HUES6 (cell line): Measurements from ENCODE around the gene SEPTIN7.
"Not testable (repeated sequence)": the region's sequence is repeated elsewhere in the genome, so short reads cannot be mapped to it uniquely, and the experiment has no call there.

Experiments used
- H3K27ac ChIP-seq: 2 replicates; pipeline ENCODE4 v1.7.0; 2013; ENCODE audit warnings: low read depth, mild to moderate bottlenecking, low read length, inconsistent platforms
- H3K27me3 ChIP-seq: 2 replicates; pipeline ENCODE4 v1.6.1; 2013; ENCODE audit warnings: low read length; ENCODE audit not compliant: control insufficient read depth, insufficient read depth
- H3K36me3 ChIP-seq: 2 replicates; pipeline ENCODE4 v1.6.1; 2013; ENCODE audit warnings: low read length; ENCODE audit not compliant: control insufficient read depth, insufficient read depth
- H3K4me1 ChIP-seq: 2 replicates; pipeline ENCODE4 v1.6.1; 2013; ENCODE audit warnings: low read length; ENCODE audit not compliant: control insufficient read depth, insufficient read depth
- H3K4me3 ChIP-seq: 2 replicates; pipeline ENCODE4 v1.5.1; 2013; ENCODE audit warnings: low read depth, low read length
- H3K9ac ChIP-seq: one replicate; pipeline ENCODE4 v1.6.1; 2013; ENCODE audit warnings: mild to moderate bottlenecking, low read length
- H3K9me3 ChIP-seq: 2 replicates; pipeline ENCODE4 v1.6.1; 2013; ENCODE audit warnings: low read depth, low read length; ENCODE audit not compliant: control insufficient read depth, insufficient read depth

The SEPTIN7 gene

GRCh38 chr7:35800718-35801391, at the start of gene SEPTIN7:
Gene SEPTIN7, plus strand, starts transcription at chr7:35801057. Its CDS starts 153 bp downstream, at chr7:35801210.
- Histone ChIP-seq H3K27me3 (no peaks in the 10 kb centered on the region), H3K4me1 (peaks cover 27% of the 10 kb centered on the region)

GRCh38 chr7:35752742-35753141, 48.1 kb upstream of the SEPTIN7 start:
- Histone ChIP-seq H3K27ac (no peak overlapping the region), H3K4me1 (peaks cover 27% of the 10 kb centered on the region), H3K36me3 (no peaks in the 10 kb centered on the region), H3K27me3 (no peaks in the 10 kb centered on the region), H3K9me3 (no peaks in the 10 kb centered on the region), H3K9ac (no peak overlapping the region), H3K4me3 (no peak overlapping the region)

More at GRCh38 chr7:35800718-35801391, at the start of gene SEPTIN7:
- H3K9ac ChIP-seq = peak within 1 kb of the TSS; percentile 94
- H3K36me3 ChIP-seq = no peaks in the 10 kb centered on the region; the same call in 1 of the 2 replicates
- no peaks in the 10 kb centered on the region for H3K9me3 ChIP-seq
- H3K27ac ChIP-seq = peak within 1 kb of the TSS; percentile 97
- H3K4me3 ChIP-seq = peak within 1 kb of the TSS; percentile 87

- no peak overlapping the region for H3K27ac ChIP-seq
- no peak overlapping the region for H3K4me3 ChIP-seq
- no peaks in the 10 kb centered on the region for H3K9me3 ChIP-seq
- H3K36me3 ChIP-seq = no peaks in the 10 kb centered on the region
- no peaks in the 10 kb centered on the region for H3K27me3 ChIP-seq
- peaks cover 23% of the 10 kb centered on the region for H3K4me1 ChIP-seq
- no peak overlapping the region for H3K9ac ChIP-seq
Observed at GRCh38 chr7:35753761-35754603, 46.9 kb upstream of the SEPTIN7 start.

GRCh38 chr7:35754741-35755140, 46.1 kb upstream of the SEPTIN7 start:
- H3K27me3 ChIP-seq = no peaks in the 10 kb centered on the region
- no peaks in the 10 kb centered on the region for H3K9me3 ChIP-seq
- H3K36me3 ChIP-seq = no peaks in the 10 kb centered on the region
- H3K27ac ChIP-seq = no peak overlapping the region
- no peak overlapping the region for H3K4me3 ChIP-seq
- H3K9ac ChIP-seq = no peak overlapping the region
- peaks cover 20% of the 10 kb centered on the region for H3K4me1 ChIP-seq

GRCh38 chr7:35755711-35756110, 45.1 kb upstream of the SEPTIN7 start:
- Histone ChIP-seq H3K9me3 (no peaks in the 10 kb centered on the region), H3K9ac (no peak overlapping the region), H3K27ac (no peak overlapping the region), H3K4me1 (peaks cover 14% of the 10 kb centered on the region), H3K36me3 (no peaks in the 10 kb centered on the region), H3K4me3 (no peak overlapping the region), H3K27me3 (no peaks in the 10 kb centered on the region)

GRCh38 chr7:35756453-35756852, 44.4 kb upstream of the SEPTIN7 start:
- not testable (repeated sequence) for H3K4me1 ChIP-seq, H3K9me3 ChIP-seq, H3K27ac ChIP-seq, H3K4me3 ChIP-seq, H3K27me3 ChIP-seq, H3K9ac ChIP-seq, H3K36me3 ChIP-seq

GRCh38 chr7:35757574-35757973, 43.3 kb upstream of the SEPTIN7 start:
- Histone ChIP-seq H3K36me3 (no peaks in the 10 kb centered on the region), H3K27ac (no peak overlapping the region), H3K4me3 (no peak overlapping the region), H3K27me3 (no peaks in the 10 kb centered on the region), H3K9me3 (no peaks in the 10 kb centered on the region), H3K9ac (no peak overlapping the region), H3K4me1 (peaks cover 7% of the 10 kb centered on the region; the same call in 1 of the 2 replicates)

- Histone ChIP-seq H3K4me3 (no peak overlapping the region), H3K9me3 (no peaks in the 10 kb centered on the region), H3K9ac (no peak overlapping the region), H3K4me1 (peaks cover 7% of the 10 kb centered on the region; the same call in 1 of the 2 replicates), H3K27ac (no peak overlapping the region), H3K27me3 (no peaks in the 10 kb centered on the region), H3K36me3 (no peaks in the 10 kb centered on the region)
Observed at GRCh38 chr7:35758421-35758820, 42.4 kb upstream of the SEPTIN7 start.

- peaks cover 7% of the 10 kb centered on the region; the same call in 1 of the 2 replicates for H3K4me1 ChIP-seq
Observed at GRCh38 chr7:35760143-35760745, 40.6 kb upstream of the SEPTIN7 start.

GRCh38 chr7:35761871-35762677, 38.8 kb upstream of the SEPTIN7 start:
- Histone ChIP-seq H3K9ac (no peak overlapping the region), H3K9me3 (no peaks in the 10 kb centered on the region), H3K27ac (no peak overlapping the region), H3K4me3 (no peak overlapping the region), H3K4me1 (no peaks in the 10 kb centered on the region; the same call in 1 of the 2 replicates), H3K36me3 (no peaks in the 10 kb centered on the region), H3K27me3 (no peaks in the 10 kb centered on the region)

More at GRCh38 chr7:35760143-35760745, 40.6 kb upstream of the SEPTIN7 start:
- no peak overlapping the region for H3K4me3 ChIP-seq
- H3K9me3 ChIP-seq = no peaks in the 10 kb centered on the region
- H3K27ac ChIP-seq = no peak overlapping the region
- no peaks in the 10 kb centered on the region for H3K36me3 ChIP-seq
- no peaks in the 10 kb centered on the region for H3K27me3 ChIP-seq
- H3K9ac ChIP-seq = no peak overlapping the region
